GM12872 (cell line): ENCODE data around the gene FNDC11.

Experiments
- CTCF ChIP-seq: IDR thresholded peaks from 3 replicates; pipeline ENCODE4 v1.5.1; 2011; ENCODE audit warnings: low read depth, mild to moderate bottlenecking, low read length, moderate library complexity; ENCODE audit not compliant: insufficient read depth

Gene FNDC11

GRCh38 chr20:63538204-63539091, 15.5 kb upstream of the FNDC11 start:
- TF ChIP-seq CTCF = no peak

GRCh38 chr20:63539092-63539430, 14.9 kb upstream of the FNDC11 start:
- TF ChIP-seq CTCF = no peak

DNA sequence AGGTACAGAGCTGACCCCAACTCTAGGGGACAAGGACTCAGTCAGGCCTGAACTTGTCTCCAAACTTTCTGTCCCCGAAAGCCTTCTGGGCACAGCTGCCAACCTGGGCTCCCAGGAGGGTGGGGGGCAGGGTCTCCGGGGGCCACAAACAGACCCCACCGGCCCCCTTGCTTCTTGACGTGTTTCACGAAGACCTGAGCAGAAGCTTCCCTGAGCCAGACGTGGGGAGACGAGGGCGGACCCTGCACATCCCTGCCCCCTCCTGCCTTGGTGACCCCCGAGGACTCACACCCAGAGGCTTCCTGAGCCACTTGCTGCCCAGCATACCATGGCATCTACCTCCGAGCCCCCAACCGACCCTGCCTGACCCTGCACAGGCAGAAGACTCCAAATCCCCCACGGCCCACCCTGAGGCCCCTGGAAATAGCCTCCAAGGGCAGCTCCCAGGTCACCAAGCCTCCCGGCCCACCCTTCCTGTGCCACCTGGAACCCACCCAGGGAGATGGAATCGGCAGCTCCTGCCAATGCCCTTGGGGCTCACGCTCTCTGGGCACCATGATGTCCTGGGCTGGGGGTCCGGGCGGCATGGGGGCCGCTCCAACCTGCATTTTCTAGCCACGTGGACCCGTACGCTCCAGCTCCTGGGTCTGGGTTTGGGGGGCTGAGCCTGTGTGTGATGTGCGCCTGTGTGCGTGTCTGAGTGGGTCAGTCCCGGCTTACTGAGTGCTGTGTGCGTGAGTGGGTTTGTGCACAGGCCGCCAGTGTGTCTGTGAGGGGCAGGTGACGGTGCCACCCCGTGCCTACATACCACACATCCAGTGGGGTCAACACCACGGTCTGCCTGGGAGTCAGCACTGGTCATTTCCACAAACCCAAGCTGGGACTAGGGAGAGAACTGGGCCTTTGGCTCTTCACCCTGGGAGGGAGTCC, 14.3 kb upstream of the FNDC11 start:
- no peak for TF ChIP-seq CTCF

DNA sequence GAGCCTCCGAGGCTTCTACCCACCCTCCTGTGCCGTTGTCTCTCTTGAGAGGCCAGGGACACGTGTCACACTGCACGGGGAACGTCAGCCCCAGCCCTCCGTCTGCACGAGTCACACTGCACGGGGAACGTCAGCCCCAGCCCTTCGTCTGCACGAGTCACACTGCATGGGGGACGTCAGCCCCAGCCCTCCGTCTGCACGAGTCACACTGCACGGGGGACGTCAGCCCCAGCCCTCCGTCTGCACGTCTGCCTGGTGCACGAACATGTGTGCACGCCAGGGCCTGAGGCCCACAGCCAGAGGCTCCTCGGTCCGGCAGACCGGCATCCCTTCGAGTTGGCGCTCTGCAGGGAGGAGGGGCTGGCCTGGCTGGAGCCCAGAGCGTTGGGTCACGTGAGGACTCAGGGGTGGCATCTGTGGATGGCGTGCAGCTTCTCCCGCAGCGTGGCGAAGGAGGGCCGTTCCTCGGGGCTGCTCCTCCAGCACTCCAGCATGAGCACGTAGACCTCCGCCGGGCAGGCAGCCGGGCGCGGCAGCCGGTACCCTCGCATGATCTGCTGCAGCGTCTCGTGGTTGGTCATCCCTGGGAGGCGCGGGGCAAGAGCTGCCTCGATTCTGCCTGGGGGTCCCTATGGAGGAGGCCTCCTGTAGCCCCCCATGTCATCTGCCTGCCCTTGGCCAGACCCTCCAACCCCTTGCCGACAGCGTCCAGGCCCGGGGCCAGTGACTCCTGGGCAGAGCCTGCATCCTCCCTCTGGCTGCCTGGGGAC, 13.4 kb upstream of the FNDC11 start:
- TF ChIP-seq CTCF = no peak

DNA sequence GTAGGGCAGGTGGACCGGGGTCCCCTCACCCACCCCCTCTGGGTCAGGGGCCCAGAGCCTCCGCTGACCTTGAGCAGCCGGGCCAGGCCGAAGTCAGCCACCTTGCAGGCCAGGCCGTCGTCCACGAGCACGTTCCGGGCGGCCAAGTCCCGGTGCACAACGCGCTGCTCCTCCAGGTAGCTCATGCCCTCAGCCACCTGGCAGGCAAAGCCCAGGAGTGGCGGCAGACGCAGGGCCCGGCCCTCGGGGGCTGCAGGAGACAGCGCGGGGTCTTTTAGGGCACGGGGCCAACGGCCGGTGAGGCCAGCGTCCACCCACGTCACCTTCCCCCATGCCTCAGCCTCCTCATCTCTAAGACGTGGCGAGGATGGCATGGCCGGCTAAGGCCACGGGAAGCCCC, 12.6 kb upstream of the FNDC11 start:
- no peak for TF ChIP-seq CTCF

GRCh38 chr20:63542031-63542559, 11.9 kb upstream of the FNDC11 start:
- TF ChIP-seq CTCF = no peak

DNA sequence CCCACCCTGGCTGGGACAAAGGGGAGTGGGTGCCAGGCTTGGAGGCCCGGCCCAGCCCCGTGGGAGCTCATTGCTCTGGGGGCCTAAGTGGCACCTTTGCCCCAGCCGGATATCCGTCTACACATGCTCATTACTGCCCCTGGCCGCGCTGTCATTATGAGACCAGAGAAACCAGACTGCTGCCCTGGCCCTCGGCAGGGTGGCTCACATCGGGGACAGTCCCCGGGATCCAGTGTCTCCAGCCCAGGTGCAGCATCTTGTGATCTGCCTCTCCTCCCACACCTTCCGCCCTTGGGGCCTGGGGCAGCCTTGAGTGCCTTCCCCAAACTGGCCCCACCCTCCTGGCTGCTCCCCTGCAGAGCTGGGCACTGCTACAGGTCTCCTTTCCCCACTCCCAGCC, 11.3 kb upstream of the FNDC11 start:
- TF ChIP-seq CTCF = no peak
